GM12878 (cell line): ENCODE measurements around the gene TTC22. TPM values are rescaled to one million over a fixed set of nuclear protein-coding genes. Genes with fewer than 3 reads are reported as not detected.

ENCODE experiments used
- ATAC-seq: fragments of 200-7000 bp; cut with Tn5 transposase; 3 replicates; pipeline ENCODE4 v1.9.1; 2020; ENCODE audit warnings: mild to moderate bottlenecking, moderate library complexity
- BruUV-seq: library from RNA; stranded (reverse); fragments of 400-500 nt; replicated peaks from 2 replicates; lab custom pipeline; 2021; lab: Mats Ljungman, UMichigan
- CTCF ChIA-PET: fragments of 300-600 bp; sonication (Branson Sonifier 250); formaldehyde crosslinking; extraction: SDS; loops from one replicate; lab custom pipeline; 2021; ENCODE audit warnings: inconsistent platforms; lab: Yijun Ruan, JAX
- POLR2A ChIA-PET: fragments of 350-600 bp; formaldehyde crosslinking; extraction: SDS; loops from one replicate; lab custom pipeline; 2021; ENCODE audit warnings: inconsistent platforms; lab: Charles Lee
- RAD21 ChIA-PET: fragments of 300-600 bp; sonication (Branson Sonifier 250); formaldehyde crosslinking; loops from one replicate; lab custom pipeline; 2023; ENCODE audit warnings: antibody characterized with exemption; ENCODE audit not compliant: unreplicated experiment; lab: Charles Lee
- SMC1A ChIA-PET: fragments of 300-600 bp; sonication (Branson Sonifier 250); formaldehyde crosslinking; loops from one replicate; lab custom pipeline; 2023; ENCODE audit not compliant: unreplicated experiment, uncharacterized antibody; lab: Charles Lee
- DNase-seq: peaks from one replicate; pipeline ENCODE4 v3.0.0-alpha.2; 2011; ENCODE audit warnings: low read depth, low spot score
- FAIRE-seq: peaks from 3 replicates; lab custom pipeline; 2011; peaks lifted over from hg19 to GRCh38; lab: Jason Lieb, UNC
- H2AFZ ChIP-seq: 2 replicates; pipeline ENCODE4 v1.6.0; 2011; ENCODE audit warnings: low read depth, low read length, control low read depth; ENCODE audit not compliant: control insufficient read depth
- H3K27ac ChIP-seq: 2 replicates; pipeline ENCODE4 v1.5.1; 2011; ENCODE audit warnings: control low read depth; ENCODE audit not compliant: control insufficient read depth, insufficient read depth
- H3K27me3 ChIP-seq, 2 experiments: replicated peaks in 1 of 2; 2 replicates each; pipeline versions ENCODE4 v1.6.0 to v1.6.1; 2011; ENCODE audit warnings: low read length in 1 of 2; ENCODE audit not compliant: control insufficient read depth in 2 of 2, insufficient read depth in 2 of 2
- H3K36me3 ChIP-seq, 2 experiments: 2 replicates each; pipeline ENCODE4 v1.5.1; 2011; ENCODE audit warnings: low read length in 1 of 2; ENCODE audit not compliant: control insufficient read depth in 2 of 2, insufficient read depth in 2 of 2
- H3K4me1 ChIP-seq: 2 replicates; pipeline ENCODE4 v1.6.1; 2011; ENCODE audit warnings: mild to moderate bottlenecking, low read length, moderate library complexity, mixed read lengths; ENCODE audit not compliant: control insufficient read depth, insufficient read depth
- H3K4me2 ChIP-seq: 2 replicates; pipeline ENCODE4 v1.6.0; 2011; ENCODE audit warnings: control low read depth; ENCODE audit not compliant: control insufficient read depth, insufficient read depth
- H3K4me3 ChIP-seq: fragments of 200-600 bp; sonication (generic); 2 replicates; pipeline ENCODE4 v1.5.1; 2016
- H3K79me2 ChIP-seq: 2 replicates; pipeline ENCODE4 v1.6.0; 2011; ENCODE audit warnings: low read length; ENCODE audit not compliant: control insufficient read depth, insufficient read depth
- H3K9ac ChIP-seq: 2 replicates; pipeline ENCODE4 v1.8.0; 2011; ENCODE audit warnings: low read length, control low read depth, mixed read lengths; ENCODE audit not compliant: control insufficient read depth, insufficient read depth
- H3K9me3 ChIP-seq: replicated peaks from 3 replicates; pipeline ENCODE4 v1.5.1; 2011; ENCODE audit warnings: mild to moderate bottlenecking, low read length; ENCODE audit not compliant: control insufficient read depth, insufficient read depth
- H4K20me1 ChIP-seq: 2 replicates; pipeline ENCODE4 v1.6.0; 2011; ENCODE audit not compliant: control insufficient read depth, insufficient read depth
- CHD1 ChIP-seq: IDR thresholded peaks from 2 replicates; pipeline ENCODE4 v1.6.1; 2012; ENCODE audit warnings: low read depth, low read length, improper control_type of control experiment
- FOS ChIP-seq: IDR thresholded peaks from 3 replicates; pipeline ENCODE4 v1.6.1; 2011; ENCODE audit warnings: borderline replicate concordance; ENCODE audit not compliant: insufficient read length; ENCODE audit errors: extremely low read depth
- HDAC6 ChIP-seq: fragments of 200-600 bp; sonication (generic); IDR thresholded peaks from one replicate; pipeline ENCODE4 v1.8.0; 2017; ENCODE audit warnings: antibody characterized with exemption; ENCODE audit not compliant: unreplicated experiment
- IKZF2 ChIP-seq, 2 experiments: fragments of 450-650 bp; IDR thresholded peaks; 2 replicates each; pipeline ENCODE4 v1.6.1; 2017; ENCODE audit warnings: mild to moderate bottlenecking in 2 of 2, moderate library complexity in 2 of 2
- MTA3 ChIP-seq: IDR thresholded peaks from 2 replicates; pipeline ENCODE4 v1.6.1; 2012; ENCODE audit warnings: low read length, inconsistent platforms, borderline replicate concordance
- MXI1 ChIP-seq: fragments of 150-350 bp; IDR thresholded peaks from 2 replicates; pipeline ENCODE4 v1.6.1; 2011; ENCODE audit warnings: low read depth, mild to moderate bottlenecking, inconsistent platforms, low read length, improper control_type of control experiment
- NFYB ChIP-seq: IDR thresholded peaks from 2 replicates; pipeline ENCODE4 v1.6.1; 2011; ENCODE audit warnings: low read depth, mild to moderate bottlenecking, low read length, improper control_type of control experiment, moderate library complexity; ENCODE audit not compliant: insufficient read depth
- NR2C2 ChIP-seq: IDR thresholded peaks from 2 replicates; pipeline ENCODE4 v1.6.1; 2011; ENCODE audit warnings: borderline replicate concordance, low read depth; ENCODE audit not compliant: control insufficient read depth, insufficient read length
- NRF1 ChIP-seq: conservative IDR thresholded peaks from 2 replicates; pipeline ENCODE4 v1.6.1; 2011; ENCODE audit warnings: mild to moderate bottlenecking, low read depth, low read length, improper control_type of control experiment
- POLR2A ChIP-seq: IDR thresholded peaks from 2 replicates; pipeline ENCODE4 v1.6.1; 2011; ENCODE audit warnings: low read depth, mild to moderate bottlenecking, low read length
- POLR2AphosphoS2 ChIP-seq: IDR thresholded peaks from 2 replicates; pipeline ENCODE4 v1.6.1; 2011; ENCODE audit warnings: low read depth, mild to moderate bottlenecking, low read length, improper control_type of control experiment, moderate library complexity
- POLR2AphosphoS5 ChIP-seq: IDR thresholded peaks from 2 replicates; pipeline ENCODE4 v1.6.1; 2011; ENCODE audit warnings: mild to moderate bottlenecking, low read length, inconsistent platforms
- SMARCA5 ChIP-seq: fragments of 450-650 bp; IDR thresholded peaks from 2 replicates; pipeline ENCODE4 v1.6.1; 2017; ENCODE audit warnings: mild to moderate bottlenecking
- SREBF1 ChIP-seq: IDR thresholded peaks from 2 replicates; pipeline ENCODE4 v1.6.1; 2012; ENCODE audit warnings: mild to moderate bottlenecking, low read length
- SRF ChIP-seq, 2 experiments: IDR thresholded peaks; 2 replicates each; pipeline ENCODE4 v1.6.1; 2011; ENCODE audit warnings: low read depth in 2 of 2, low read length in 2 of 2, mild to moderate bottlenecking in 1 of 2, moderate library complexity in 1 of 2
- WRNIP1 ChIP-seq: IDR thresholded peaks from 2 replicates; pipeline ENCODE4 v1.6.1; 2011; ENCODE audit warnings: low read depth, low read length, improper control_type of control experiment, borderline replicate concordance
- ZNF24 ChIP-seq: fragments of 450-650 bp; IDR thresholded peaks from 2 replicates; pipeline ENCODE4 v1.6.1; 2017; ENCODE audit warnings: antibody characterized with exemption, mild to moderate bottlenecking
- ZNF622 ChIP-seq: fragments of 450-650 bp; IDR thresholded peaks from 2 replicates; pipeline ENCODE4 v1.6.1; 2017; ENCODE audit warnings: mild to moderate bottlenecking, inconsistent platforms
- WGBS: methylation state at CpG from one replicate; pipeline ENCODE4 v1.1.6; 2016; ENCODE audit warnings: low lambda C conversion rate; ENCODE audit not compliant: insufficient replicate concordance, insufficient coverage; ENCODE audit errors: missing lambda C conversion rate; 5-methylcytosine and 5-hydroxymethylcytosine counted together
- in situ Hi-C: fragments of 300-500 bp; cut with MboI; formaldehyde crosslinking; loops from 9 replicates; pipeline ENCODE4 v1.14.3; 2018; ENCODE audit warnings: mixed read lengths
- intact Hi-C: fragments of 100-400 bp; cut with micrococcal nuclease; formaldehyde crosslinking; loops from one replicate; pipeline ENCODE4 v1.14.2; 2022; ENCODE audit not compliant: unreplicated experiment
- polyA plus RNA-seq, 11 experiments: library from polyadenylated mRNA; depleted of rRNA in 4 of 11; unstranded in 6 of 11; stranded (reverse) in 5 of 11; fragments of >200 nt; fragmentation: Nextera tagmentation in 4 of 11; fragmentation: Illumina TruSeq in 1 of 11; extraction: Ambion mirVana in 4 of 11; extraction: Trizol in 1 of 11; gene quantifications; 1 replicate in 1 of 11; 2 replicates in 10 of 11; pipeline versions ENCODE4 v1.2.1 to v1.2.3, GENCODE V29; 2011 to 2016; ENCODE audit warnings: inconsistent platforms in 2 of 11, missing spikeins in 2 of 11, low read depth in 1 of 11
- total RNA-seq, 4 experiments: library from RNA; depleted of rRNA in 3 of 4; stranded (reverse); fragments of >200 nt in 3 of 4; fragmentation: Illumina TruSeq in 1 of 4; extraction: Trizol in 1 of 4; gene quantifications; 2 replicates each; pipeline versions ENCODE4 v1.2.1 to v1.2.3, GENCODE V29; 2013 to 2021
- TF ChIP-seq, protein P1 (sequence below): fragments of 450-650 bp; IDR thresholded peaks from 2 replicates; pipeline ENCODE4 v1.6.1; 2014; ENCODE audit warnings: mild to moderate bottlenecking

Gene TTC22
- total and polyA plus RNA-seq, 10 of the 15 experiments (the other 5 are each of a cell fraction or from before 2014, with no cell fraction given): 0.64 to 5.1 (median 1.9) TPM

DNA sequence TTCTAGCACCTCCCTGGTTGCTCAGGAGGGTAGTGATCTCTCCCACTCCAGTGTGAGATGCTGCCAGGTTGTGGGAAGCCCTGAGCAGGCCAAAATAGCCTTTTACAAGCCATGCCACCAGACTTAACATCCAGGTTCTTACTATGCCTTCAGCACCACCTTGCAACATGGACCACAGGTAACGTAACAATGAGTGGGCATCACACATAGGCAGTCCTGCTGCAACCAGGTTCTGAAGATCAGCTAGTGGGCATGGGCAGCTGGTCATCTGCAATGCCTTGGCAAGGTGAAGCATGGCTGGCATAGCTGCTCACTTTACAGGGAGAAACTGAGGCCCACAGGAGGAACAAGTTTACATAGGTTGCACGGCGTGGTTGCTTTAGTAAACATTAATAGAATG lies 45.2 kb upstream of the TTC22 start:
- no peaks in the 10 kb centered on the region for H3K9me3 ChIP-seq
- POLR2A ChIA-PET: no interaction called here
- H3K4me2 ChIP-seq: no peak overlapping the region
- intact Hi-C loops: no loop called here
- BruUV-seq: no TSS peak
- no peaks in the 10 kb centered on the region for H4K20me1 ChIP-seq
- H3K36me3 ChIP-seq: peaks cover 15 to 22% of the 10 kb centered on the region in 2 experiments
- no peaks in the 10 kb centered on the region for H3K79me2 ChIP-seq
- RAD21 ChIA-PET: no interaction called here
- WGBS: 100% methylated on average over 3 of the region's 3 CpGs
- H3K9ac ChIP-seq: no peak overlapping the region
- no peak for TF ChIP-seq FOS
- TF ChIP-seq POLR2A: peak; percentile 38; the same call in 1 of the 2 replicates
- TF ChIP-seq, all 136 proteins: peak for 1
- Histone ChIP-seq H3K4me1 (no peaks in the 10 kb centered on the region), H3K4me3 (no peak overlapping the region), H3K27me3 (no peaks in the 10 kb centered on the region), H3K27ac (no peak overlapping the region), H2AFZ (no peak overlapping the region)
- in situ Hi-C loops: no loop called here
- SMC1A ChIA-PET: no interaction called here
- DNase-seq (no peak), FAIRE-seq (no peak), ATAC-seq (no peak)
- CTCF ChIA-PET: interaction anchor here (0.7 kb wide), 1 partner anchor 152 kb away, joined by 3 read pairs; the partner anchor contains the start of gene BSND

DNA sequence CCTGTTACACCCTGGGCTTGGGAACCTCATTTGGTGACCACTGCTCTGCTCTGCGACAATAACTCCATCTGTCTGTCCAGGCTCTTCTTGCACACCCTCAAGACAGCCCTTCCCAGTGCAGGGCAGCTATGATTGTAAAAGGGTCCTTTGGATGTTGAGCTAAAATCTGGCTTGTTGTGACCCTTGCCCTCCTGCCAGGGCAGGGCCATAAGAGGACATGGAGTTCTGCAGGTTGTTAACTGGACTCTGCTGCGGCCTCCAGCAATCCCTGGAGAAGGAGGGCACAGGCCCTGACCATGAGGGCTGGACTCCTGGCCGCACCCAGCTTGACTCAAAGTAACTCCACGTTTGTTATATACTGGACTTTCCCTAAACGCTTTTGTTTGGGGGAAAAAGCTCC lies 44.6 kb upstream of the TTC22 start:
- H3K4me3 ChIP-seq: no peak overlapping the region
- POLR2A ChIA-PET: no interaction called here
- ATAC-seq (no peak), FAIRE-seq (no peak), DNase-seq (no peak)
- H3K4me1 ChIP-seq: no peaks in the 10 kb centered on the region
- intact Hi-C loops: no loop called here
- in situ Hi-C loops: no loop called here
- no peaks in the 10 kb centered on the region for H4K20me1 ChIP-seq
- no peaks in the 10 kb centered on the region for H3K79me2 ChIP-seq
- CTCF ChIA-PET: no interaction called here
- 71% methylated on average over 5 of the region's 5 CpGs for WGBS
- H3K27ac ChIP-seq: no peak overlapping the region
- H3K9me3 ChIP-seq: no peaks in the 10 kb centered on the region
- SMC1A ChIA-PET: no interaction called here
- no peaks in the 10 kb centered on the region for H3K27me3 ChIP-seq
- RAD21 ChIA-PET: no interaction called here
- peaks cover 10 to 16% of the 10 kb centered on the region in 2 experiments for H3K36me3 ChIP-seq
- BruUV-seq: no TSS peak
- H3K9ac ChIP-seq: no peak overlapping the region
- H3K4me2 ChIP-seq: no peak overlapping the region
- H2AFZ ChIP-seq: no peak overlapping the region
- TF ChIP-seq POLR2AphosphoS2: no peak
- TF ChIP-seq ZNF24: no peak
- TF ChIP-seq CHD1: no peak
- no peak for TF ChIP-seq IKZF2 (IDR thresholded peaks at IDR 0.05)
- no peak for TF ChIP-seq NFYB
- TF ChIP-seq POLR2AphosphoS5: no peak
- TF ChIP-seq SRF (IDR thresholded peaks at IDR 0.05; ENCODE audit: low read depth in 2 of 2, low read length in 2 of 2): no peak
- no peak for TF ChIP-seq SMARCA5
- TF ChIP-seq NRF1: no peak
- no peak for TF ChIP-seq WRNIP1
- no peak for TF ChIP-seq ZNF622
- no peak for TF ChIP-seq MTA3
- no peak for TF ChIP-seq HDAC6
- no peak for TF ChIP-seq MXI1
- TF ChIP-seq, protein P1, sequence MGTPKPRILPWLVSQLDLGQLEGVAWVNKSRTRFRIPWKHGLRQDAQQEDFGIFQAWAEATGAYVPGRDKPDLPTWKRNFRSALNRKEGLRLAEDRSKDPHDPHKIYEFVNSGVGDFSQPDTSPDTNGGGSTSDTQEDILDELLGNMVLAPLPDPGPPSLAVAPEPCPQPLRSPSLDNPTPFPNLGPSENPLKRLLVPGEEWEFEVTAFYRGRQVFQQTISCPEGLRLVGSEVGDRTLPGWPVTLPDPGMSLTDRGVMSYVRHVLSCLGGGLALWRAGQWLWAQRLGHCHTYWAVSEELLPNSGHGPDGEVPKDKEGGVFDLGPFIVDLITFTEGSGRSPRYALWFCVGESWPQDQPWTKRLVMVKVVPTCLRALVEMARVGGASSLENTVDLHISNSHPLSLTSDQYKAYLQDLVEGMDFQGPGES: no peak
- TF ChIP-seq NR2C2: no peak
- no peak for TF ChIP-seq SREBF1
